ENCODE measurements around the gene SVOP. TPM values are rescaled to one million over a fixed set of nuclear protein-coding genes. Genes with fewer than 3 reads are reported as not detected.

SVOP gene
- total RNA-seq, 4 donors from 2014 or later = not detected

- no peak for DNase-seq (ENCODE audit: low spot score in 2 of 2)
- Histone ChIP-seq H3K36me3 (no peaks in the 10 kb centered on the region), H3K4me3 (no peak overlapping the region), H3K27ac (no peak overlapping the region), H3K27me3 (no peaks in the 10 kb centered on the region), H3K9me3 (no peaks in the 10 kb centered on the region), H3K4me1 (no peaks in the 10 kb centered on the region)
- WGBS, 2 donors = 71 to 80% methylated on average over 4 of the region's 4 CpGs
- no peak for TF ChIP-seq EP300 (IDR thresholded peaks at IDR 0.05)
- TF ChIP-seq POLR2A (IDR thresholded peaks at IDR 0.05) = no peak
- TF ChIP-seq, protein P1, sequence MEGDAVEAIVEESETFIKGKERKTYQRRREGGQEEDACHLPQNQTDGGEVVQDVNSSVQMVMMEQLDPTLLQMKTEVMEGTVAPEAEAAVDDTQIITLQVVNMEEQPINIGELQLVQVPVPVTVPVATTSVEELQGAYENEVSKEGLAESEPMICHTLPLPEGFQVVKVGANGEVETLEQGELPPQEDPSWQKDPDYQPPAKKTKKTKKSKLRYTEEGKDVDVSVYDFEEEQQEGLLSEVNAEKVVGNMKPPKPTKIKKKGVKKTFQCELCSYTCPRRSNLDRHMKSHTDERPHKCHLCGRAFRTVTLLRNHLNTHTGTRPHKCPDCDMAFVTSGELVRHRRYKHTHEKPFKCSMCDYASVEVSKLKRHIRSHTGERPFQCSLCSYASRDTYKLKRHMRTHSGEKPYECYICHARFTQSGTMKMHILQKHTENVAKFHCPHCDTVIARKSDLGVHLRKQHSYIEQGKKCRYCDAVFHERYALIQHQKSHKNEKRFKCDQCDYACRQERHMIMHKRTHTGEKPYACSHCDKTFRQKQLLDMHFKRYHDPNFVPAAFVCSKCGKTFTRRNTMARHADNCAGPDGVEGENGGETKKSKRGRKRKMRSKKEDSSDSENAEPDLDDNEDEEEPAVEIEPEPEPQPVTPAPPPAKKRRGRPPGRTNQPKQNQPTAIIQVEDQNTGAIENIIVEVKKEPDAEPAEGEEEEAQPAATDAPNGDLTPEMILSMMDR (IDR thresholded peaks at IDR 0.05) = no peak
These were observed 39.0 kb downstream of the SVOP start for GRCh38 chr12:108981835-108982234.

GRCh38 chr12:108980831-108981618, 39.8 kb downstream of the SVOP start:
- Histone ChIP-seq H3K36me3 (no peaks in the 10 kb centered on the region), H3K27ac (no peak overlapping the region), H3K9me3 (no peaks in the 10 kb centered on the region), H3K27me3 (no peaks in the 10 kb centered on the region), H3K4me1 (no peaks in the 10 kb centered on the region), H3K4me3 (no peak overlapping the region)
- TF ChIP-seq EP300 (IDR thresholded peaks at IDR 0.05) (no peak), POLR2A (IDR thresholded peaks at IDR 0.05) (no peak)
- TF ChIP-seq, protein P1 (IDR thresholded peaks at IDR 0.05) = no peak
- no peak for DNase-seq (ENCODE audit: low spot score in 2 of 2)
- WGBS, 2 donors = 54 to 57% methylated on average over 9 of the region's 9 CpGs

- Histone ChIP-seq H3K27me3 (no peaks in the 10 kb centered on the region), H3K36me3 (no peaks in the 10 kb centered on the region), H3K4me1 (no peaks in the 10 kb centered on the region), H3K9me3 (no peaks in the 10 kb centered on the region), H3K27ac (no peak overlapping the region), H3K4me3 (no peak overlapping the region)
- no peak for DNase-seq (ENCODE audit: low spot score in 2 of 2)
- WGBS, 2 donors = 79 to 84% methylated on average over 4 of the region's 4 CpGs
- TF ChIP-seq EP300 (IDR thresholded peaks at IDR 0.05) = no peak
- TF ChIP-seq, protein P1 (IDR thresholded peaks at IDR 0.05) = no peak
- no peak for TF ChIP-seq POLR2A (IDR thresholded peaks at IDR 0.05)
These were observed 43.5 kb downstream of the SVOP start for GRCh38 chr12:108977360-108977759.

GRCh38 chr12:108975024-108975593, 45.8 kb downstream of the SVOP start:
- Histone ChIP-seq H3K27me3 (no peaks in the 10 kb centered on the region), H3K36me3 (no peaks in the 10 kb centered on the region), H3K9me3 (no peaks in the 10 kb centered on the region), H3K4me1 (no peaks in the 10 kb centered on the region), H3K4me3 (no peak overlapping the region), H3K27ac (no peak overlapping the region)
- no peak for DNase-seq (ENCODE audit: low spot score in 2 of 2)
- TF ChIP-seq POLR2A (IDR thresholded peaks at IDR 0.05) (no peak), EP300 (IDR thresholded peaks at IDR 0.05) (no peak)
- TF ChIP-seq, protein P1 (IDR thresholded peaks at IDR 0.05) = no peak
- WGBS, 2 donors = 34 to 50% methylated on average over 2 of the region's 2 CpGs

- no peak for DNase-seq (ENCODE audit: low spot score in 2 of 2)
- Histone ChIP-seq H3K9me3 (no peaks in the 10 kb centered on the region), H3K27me3 (peaks cover 0 to 4% of the 10 kb centered on the region in 2 donors), H3K4me3 (no peak overlapping the region), H3K36me3 (no peaks in the 10 kb centered on the region), H3K4me1 (no peaks in the 10 kb centered on the region), H3K27ac (no peak overlapping the region)
- 40 to 46% methylated on average over 4 of the region's 4 CpGs for WGBS, 2 donors
- TF ChIP-seq POLR2A (IDR thresholded peaks at IDR 0.05) (no peak), EP300 (IDR thresholded peaks at IDR 0.05) (no peak)
- TF ChIP-seq, protein P1 (IDR thresholded peaks at IDR 0.05) = no peak
These were observed 47.2 kb downstream of the SVOP start for GRCh38 chr12:108973629-108974152.

Measured in tibial nerve (tissue), 4 donors.